HG03103 (cell line): Measurements from ENCODE around the gene FAM76A.

Experiments used
- ATAC-seq: cut with Tn5 transposase; IDR thresholded peaks from one replicate; pipeline ENCODE4 v1.9.1; 2021; ENCODE audit warnings: low read depth; ENCODE audit not compliant: unreplicated experiment

Gene FAM76A

DNA sequence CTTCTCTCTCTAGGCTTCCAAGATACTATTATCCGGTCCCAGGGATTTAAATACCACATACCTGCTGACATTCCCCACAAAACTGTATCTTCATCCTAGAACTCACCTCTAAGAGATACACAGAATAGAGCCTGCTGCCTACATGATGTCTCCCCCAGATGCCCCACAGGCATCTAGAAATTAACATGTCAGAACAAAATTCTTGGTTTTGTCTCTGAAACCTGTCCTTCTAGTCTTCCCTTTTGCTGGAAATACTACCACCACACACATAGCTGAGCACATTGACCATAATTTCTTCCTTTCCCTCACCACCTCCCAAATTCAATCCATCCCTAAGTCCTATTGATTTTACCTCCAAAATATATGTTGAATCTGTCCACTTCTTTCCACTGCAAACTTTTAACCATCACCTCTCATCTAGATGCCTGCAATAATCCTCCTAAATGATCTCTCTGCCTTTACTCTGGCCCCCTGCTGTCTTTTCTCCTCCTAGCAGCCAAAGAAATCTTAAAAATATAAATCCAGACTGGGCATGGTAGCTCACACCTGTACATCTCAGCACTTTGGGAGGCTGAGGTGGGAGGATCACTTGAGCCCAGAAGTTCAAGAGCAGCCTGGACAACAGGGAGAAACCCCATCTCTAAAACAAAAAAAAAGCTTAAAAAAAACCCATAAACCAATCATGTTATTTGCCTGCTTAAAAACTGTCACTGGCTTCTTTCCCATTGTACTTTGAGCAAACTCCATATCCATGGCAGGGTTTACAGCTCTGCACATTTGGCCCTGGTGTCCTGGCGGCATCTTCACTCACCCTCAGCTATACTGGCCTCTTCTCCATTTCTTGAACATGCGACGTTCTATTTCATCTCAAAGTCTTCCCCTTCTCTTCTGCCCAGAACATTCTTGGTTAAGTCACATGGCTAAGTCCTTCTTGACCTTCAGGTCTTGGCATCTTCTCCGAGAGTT, 6.2 kb upstream of the FAM76A start:
- no peak for ATAC-seq

DNA sequence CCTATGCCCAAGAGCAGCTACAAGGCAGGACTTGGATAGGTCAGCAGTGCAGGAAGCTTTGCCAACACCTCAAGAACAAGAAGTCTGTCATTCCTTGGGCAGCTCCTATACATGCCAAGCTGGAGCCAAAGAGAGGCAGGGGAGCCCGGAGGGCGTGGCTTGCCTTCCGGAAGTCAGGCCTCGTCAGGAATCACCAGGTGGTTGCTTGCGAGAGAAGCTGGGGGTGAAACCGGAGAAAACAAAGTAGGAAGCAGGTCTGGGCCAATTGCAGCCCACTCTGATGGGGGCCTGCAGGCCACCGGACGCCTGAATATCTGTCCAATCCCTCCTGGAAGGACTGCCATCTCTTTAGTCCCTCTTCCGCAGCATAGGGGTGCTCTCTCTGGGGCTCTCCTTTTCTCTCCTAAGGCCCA, 794 bp upstream of the FAM76A start:
- no peak for ATAC-seq

DNA sequence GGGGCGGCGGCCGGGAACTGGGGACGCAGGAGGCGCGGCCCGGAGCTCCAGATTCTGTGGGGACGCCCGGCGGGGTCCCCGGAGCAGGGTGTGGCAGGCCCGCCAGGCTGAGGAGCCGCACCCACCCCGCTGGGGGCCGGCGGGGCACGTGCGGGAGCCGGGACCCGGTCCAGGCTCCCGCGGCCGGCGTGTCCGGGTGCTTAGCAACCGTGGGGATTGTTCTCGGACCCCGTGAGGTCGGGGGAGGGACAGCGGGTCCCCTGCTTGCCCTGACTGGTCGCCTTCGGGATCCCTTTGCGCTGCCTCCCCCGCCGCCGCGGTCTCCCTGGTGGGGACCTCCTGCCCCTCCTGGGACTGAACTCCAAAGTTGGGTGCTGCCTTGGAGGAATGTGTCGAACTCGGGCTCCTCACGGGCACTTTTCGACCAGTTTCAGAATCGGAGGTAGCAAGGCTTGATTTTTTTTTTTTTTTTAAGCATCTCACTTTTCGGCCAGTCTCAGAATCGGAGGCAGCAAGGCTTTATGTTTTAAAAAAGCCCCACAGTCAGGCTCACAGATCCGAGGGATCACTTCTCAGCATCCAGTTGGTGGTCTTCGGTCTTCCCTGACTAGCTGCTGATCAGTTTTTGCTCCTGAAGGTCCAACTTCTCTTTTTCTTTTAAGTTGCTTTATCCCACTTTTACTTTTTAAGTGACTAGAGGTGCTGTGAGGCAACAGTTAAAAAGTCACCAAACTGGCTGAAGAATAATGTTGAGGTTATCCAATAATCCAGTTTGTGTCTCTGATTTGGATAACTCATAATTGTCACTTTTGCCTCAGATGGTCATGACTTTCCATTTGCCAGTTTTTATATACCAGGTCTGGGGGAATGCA, 648 bp downstream of the FAM76A start:
- peak; percentile 8 for ATAC-seq

DNA sequence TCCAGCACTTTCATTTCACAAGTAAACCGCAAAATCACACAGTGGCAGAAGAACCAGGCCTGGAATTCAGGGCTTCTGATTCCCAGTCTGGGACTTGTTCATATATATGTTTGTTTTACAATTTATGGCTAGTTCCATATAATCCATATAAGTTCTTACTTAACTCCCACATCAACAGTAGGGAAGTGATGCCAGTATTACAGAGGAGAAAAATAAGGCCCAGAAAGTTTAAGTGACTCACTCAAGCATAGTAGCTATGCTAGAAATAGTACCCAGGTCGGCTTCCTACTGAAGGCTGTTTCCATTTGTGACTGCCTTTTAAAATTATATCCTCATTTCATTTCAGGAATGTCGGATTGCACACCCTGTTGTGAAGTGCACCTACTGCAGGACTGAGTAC, 1.4 kb downstream of the FAM76A start:
- ATAC-seq, result no peak

DNA sequence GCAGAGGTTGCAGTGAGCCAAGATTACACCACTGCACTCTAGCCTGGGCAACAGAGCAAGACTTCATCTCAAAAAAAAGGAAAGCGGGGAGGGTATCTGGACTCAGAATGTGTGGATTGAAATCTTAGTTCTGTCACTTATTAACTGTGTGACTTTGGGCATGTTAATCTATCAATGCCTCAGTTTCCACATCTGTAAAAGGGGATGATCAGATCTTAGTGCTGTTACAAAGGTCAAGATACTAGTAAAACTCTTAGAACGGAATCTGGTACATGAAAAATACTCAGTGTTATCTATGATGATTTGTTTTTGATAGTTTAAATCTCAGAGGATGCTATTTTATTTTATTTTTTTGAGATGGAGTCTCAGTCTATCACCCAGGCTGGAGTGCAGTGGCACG, 10.5 kb downstream of the FAM76A start:
- ATAC-seq, result no peak

DNA sequence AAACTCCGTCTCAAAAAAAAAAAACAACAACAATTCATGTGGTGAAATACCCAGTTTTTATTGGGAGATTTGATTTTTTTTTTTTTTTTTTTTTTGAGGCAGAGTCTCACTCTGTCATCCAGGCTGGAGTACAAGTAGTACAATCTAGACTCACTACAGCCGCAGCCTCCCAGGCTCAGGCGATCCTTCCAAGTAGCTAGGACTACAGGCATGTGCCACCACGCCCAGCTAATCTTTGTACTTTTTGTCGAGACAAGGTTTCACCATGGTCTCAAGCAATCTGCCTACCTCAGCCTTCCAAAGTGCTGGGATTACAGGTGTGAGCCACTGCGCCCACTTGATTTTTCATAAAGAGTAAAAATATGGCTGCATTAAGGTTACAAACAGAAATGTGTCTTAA, 15.4 kb downstream of the FAM76A start:
- ATAC-seq, result no peak

DNA sequence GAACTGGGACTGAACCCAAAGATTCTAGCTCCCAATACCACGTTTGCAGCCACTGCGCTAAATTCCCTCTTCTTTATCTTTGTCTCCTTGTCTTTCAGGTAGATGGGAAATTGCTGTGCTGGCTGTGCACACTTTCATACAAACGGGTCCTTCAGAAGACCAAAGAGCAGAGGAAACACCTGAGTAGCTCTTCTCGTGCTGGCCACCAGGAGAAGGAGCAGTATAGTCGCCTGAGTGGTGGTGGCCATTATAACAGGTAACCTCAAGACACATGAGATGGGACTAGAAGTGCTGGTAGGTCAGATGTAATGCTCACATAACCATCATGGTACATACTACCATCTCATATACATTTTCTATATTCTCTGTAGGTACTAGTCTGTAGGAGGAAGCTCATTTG, 18.8 kb downstream of the FAM76A start:
- ATAC-seq, result no peak

DNA sequence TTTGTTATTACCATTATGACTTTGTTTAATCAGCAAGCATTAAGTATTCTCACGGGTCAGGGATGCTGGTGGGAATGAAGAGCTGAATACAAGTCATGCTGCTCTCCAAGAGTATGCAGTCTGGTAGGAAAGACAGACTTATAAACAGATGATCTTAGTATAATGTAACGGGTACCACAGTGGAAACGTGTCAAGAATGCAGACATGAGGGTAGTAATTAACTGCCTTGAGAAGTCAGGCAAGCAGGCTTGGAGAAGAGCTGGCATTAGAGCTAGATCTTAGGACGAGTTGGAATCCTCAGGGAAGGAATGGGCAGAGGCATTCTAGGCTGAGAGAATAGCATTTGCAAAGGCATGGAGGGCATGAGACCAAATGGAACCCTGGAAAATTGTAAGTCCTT, 19.7 kb downstream of the FAM76A start:
- no peak for ATAC-seq

DNA sequence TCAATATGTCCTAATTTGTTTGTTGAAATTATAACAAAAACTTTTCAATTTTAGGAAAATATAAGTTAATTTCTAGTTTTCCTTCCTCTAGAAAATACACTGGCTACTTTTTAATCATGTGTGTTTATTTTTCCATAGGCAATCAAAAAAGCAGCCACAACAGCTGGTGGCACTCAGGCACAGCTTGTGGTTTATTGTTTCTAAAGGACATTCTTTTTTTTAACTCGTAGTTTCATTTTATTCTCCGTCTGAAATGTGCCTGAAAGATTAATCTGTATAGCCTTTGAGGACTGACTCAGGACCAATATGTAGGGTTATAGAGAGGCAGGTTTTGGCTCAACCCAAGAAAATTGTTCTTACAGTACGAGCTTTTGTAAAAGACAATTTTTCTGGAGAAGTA, 26.6 kb downstream of the FAM76A start:
- no peak for ATAC-seq

DNA sequence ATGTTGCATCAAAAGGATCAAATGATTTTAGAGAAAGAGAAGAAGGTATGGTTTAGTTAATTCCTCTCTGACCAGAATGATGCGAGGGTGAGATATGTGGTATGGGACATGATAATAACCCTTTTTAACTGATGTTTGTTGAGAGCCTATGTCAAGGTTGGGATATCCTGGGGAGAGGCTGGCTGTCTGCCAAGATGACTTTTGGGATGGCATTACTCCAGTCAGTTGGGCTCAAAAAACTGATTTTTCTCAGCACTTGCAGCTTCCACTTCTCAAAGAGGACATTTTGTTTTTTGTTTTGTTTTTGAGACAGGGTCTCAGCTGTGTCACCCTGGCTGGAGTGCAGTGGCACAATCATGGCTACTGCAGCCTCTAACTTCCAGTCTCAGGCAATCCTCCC, 29.5 kb downstream of the FAM76A start:
- no peak for ATAC-seq

DNA sequence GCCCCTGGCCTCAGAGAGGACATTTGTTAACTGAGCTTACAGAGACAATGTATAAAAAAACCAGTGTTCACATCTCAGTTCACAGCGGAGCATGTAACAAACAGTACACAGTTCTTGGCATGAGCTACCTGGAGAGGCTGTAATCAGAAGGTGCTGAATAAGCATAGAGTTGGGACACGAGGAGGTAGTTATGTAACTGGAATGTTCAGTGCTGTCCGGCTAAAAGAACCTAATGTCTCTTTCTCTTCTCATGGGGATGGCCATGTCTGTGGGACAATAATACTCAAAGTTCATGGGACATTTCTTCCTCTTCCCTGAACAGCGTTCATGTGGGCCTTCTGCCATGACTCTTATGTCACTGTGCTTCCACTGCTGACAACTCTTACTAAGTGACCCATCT, 30.1 kb downstream of the FAM76A start:
- ATAC-seq, result no peak

DNA sequence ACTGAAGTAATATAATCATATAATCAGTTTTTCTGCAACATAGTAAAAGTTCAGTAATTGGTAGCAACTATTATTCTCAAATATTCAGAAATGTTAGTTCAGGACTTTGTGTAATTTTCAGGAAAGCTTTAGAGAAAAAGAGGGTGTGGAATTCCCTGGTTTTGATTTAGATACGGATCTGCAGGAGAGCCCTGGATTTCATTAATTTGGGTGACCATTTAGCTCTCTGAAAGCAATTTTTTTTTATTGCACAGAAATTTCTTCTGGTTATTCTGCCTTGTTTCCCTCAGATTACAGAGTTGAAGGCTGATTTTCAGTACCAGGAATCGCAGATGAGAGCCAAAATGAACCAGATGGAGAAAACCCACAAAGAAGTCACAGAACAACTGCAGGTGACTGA, 33.5 kb downstream of the FAM76A start:
- no peak for ATAC-seq

DNA sequence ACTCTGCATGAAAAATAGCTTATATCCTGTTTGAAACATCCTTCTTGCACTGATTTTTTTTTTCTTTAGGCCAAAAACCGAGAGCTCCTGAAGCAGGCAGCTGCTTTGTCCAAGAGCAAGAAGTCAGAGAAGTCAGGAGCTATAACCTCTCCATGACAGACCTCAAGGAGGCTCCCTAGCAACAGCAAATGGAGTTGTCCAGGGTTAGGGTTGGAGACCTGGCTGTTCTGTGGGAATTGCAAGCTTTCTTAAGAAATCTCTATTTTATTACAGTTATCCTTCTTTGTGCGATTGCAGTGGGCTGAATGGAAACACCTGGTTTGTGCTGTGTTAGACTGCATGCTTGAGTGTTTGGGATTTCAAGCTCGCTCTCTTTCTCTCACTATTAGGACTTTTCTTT, 34.7 kb downstream of the FAM76A start:
- no peak for ATAC-seq

DNA sequence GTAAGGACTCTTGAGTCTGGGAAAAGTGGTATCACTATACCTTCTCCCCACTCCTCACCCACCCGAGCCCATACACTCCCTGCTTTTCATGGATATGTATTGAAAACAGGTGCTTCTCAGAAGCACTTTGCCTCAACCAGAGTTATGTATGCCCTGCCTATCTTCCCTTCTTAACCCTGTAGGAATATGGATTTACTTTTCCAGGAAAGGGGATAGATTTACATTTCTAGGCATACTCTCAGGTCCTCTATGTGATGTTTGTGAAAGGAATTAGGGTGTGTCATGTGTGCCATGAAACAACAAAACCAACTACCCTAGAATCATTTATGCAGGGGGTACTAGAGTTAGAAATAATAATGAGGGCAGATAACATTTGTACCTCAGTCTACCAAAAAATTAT, 36.3 kb downstream of the FAM76A start:
- no peak for ATAC-seq

DNA sequence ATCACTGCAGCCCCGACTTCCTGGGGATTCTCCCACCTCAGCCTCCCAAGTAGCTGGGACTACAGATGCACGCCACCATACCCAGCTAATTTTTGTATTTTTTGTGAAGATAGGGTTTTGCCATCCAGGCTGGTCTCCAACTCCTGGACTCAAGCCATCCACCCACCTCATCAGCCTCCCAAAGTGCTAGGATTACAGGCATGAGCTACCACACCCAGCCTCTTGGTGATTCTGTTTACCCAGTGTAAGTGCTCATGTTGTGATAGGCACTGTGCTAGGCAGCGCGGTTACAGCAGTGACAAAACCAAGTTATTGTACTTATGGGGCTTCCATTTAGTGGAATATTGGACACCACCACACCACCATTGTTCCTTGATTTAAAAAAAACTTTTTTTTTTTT, 37.6 kb downstream of the FAM76A start:
- no peak for ATAC-seq

DNA sequence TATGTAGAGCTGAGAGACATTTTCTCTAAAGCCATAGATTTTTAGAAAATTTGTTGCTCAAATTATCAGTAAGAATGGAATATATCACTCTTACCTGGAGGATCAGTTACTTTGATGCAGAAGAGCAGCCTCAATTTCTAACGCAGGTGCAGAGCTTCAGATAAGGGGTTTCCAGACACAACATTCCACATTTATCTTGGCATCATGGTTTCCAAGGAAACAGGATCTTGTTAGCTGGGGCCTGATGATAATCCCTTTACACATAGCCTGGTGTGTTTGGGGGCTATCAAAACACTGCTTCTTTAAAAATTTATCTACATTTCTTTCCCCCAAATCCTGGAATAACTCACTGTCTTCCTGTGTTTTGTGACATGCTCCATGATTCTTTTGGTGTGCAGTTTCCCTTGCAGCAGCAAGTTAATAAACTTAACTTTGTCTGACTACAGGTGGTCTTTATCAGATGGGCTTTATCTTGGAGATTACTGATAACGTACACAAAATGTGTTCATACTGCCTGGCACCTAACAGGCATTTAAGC, 44.6 kb downstream of the FAM76A start:
- ATAC-seq, result no peak

DNA sequence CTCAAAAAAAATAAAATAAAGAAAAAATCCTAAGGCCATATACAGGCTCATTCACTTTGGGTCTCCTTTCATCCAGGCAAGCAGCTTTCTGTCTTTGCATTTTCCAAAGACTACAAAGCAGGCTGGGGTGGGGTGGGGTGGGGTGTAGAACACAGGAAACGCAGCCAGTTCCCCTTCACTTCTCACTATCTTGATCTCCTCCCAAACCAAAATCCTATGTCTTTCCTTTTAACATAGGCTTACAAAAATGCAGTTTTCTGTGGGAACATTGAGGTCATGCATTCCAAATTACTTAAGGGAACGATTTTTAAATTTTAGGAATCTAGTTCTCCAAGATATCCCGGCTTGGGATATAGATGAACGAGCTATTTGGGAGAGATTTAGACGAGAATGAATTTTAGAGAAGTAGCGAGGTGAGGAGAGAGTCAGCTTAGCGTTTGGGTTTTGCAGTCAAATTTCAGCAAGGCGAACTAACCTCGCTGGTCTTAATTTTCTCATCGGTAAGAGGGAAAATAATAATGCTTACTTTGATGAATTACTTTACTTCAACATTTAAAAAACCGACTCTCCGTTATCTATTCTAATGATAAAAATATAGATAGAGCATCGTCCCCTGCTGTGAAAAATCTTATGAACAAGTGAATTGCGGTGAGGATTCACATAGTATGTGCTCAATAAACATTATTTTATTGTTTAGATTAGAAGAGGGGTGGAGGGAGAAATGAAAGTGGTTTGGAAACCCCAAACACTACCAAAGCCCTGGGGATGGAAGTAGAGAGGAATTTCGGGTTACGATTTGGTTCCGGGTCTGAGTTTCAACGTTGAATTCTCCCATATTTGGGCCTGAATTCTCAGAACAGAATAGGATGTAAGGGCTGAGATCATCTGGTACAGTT, 46.5 kb downstream of the FAM76A start:
- no peak for ATAC-seq

DNA sequence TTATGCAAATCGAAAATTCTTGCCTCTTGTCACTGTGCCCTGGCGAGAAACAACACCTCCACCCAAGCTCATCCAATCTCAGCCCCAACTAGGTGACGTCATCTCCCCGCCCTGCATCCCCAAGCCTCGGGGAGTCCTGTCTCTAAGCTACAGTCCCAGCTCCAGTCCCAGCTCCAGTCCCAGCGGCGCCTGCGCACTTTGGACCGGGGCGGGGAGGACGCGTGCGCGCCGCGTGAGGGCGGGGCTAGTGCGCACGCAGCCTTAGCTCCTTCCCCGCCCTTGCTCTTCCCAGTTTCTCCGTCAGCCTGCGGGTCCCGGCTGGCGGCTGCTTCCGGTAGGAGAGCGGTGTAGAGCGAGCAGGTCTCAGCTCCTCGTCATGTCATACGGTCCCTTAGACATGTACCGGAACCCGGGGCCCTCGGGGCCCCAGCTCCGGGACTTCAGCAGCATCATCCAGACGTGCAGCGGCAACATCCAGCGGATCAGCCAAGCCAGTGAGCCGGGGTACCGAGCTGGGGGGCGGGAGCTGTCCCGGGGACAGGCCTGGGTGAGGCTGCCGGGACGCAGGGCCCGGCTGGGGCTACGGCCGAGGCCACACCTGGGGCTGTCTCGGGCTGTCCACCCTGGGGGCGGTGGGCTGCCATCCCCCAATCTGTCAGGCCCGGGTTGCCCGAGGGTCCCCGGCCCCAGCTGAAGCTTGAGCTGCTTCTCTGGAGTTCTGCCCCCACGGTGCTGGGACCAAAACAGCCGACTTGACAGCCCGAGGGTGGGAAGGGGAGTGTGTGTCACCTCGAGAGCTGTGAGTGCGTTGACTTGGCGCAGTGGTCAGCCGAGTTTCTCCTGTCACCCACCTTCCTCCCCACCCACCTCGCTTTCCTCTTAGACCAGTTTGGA, 47.4 kb downstream of the FAM76A start, which contains the start of gene STX12:
TSS of gene STX12 (plus strand) at position 288 of the 894 bp plus-strand sequence. CDS start at position 377, 89 bp downstream.
- peak; percentile 87 for ATAC-seq

DNA sequence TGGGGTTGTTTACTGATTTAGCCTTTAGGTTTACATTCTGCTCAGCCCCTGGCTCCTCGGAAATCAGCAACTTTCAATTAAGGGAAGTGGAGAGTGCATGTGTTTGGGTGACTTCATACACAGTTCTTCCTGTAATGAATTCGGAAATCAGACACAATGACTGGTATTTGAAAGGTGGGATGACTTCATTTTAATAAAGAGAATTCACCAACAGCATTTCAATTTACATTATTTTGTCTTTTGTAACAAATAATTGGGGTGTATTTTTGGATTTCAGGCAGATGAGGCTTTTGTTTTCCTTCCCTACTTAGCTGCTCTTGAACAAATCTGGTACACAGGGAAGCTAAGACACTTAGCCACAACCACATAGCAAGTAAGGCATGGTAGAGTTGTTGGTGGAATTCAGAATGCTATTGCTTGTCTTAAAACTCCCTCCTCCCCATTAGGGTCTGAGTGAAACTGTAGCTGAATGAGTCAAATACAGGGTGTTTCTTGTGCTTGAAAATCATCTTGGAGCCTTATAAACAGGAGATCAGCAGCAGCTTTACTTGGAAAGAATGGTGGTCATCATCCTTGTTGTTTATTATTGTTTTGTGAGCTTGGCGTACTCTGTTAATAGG, 48.2 kb downstream of the FAM76A start:
- ATAC-seq, result no peak
